ENCODE data around the gene POGLUT2. TPM values are rescaled to one million over a fixed set of nuclear protein-coding genes. Genes with fewer than 3 reads are reported as not detected.

Gene POGLUT2
- total and polyA plus RNA-seq, 4 donors = 1.4 to 13.9 (median 4.5) TPM

GRCh38 chr13:102846261-102847015 is 47.7 kb upstream of the POGLUT2 start:
- Histone ChIP-seq H3K4me3 (peak overlapping the region; percentile 68), H3K36me3 (ENCODE audit: control insufficient read depth in 4 of 4, insufficient read depth in 4 of 4, low read length in 4 of 4) (peaks cover 0 to 5% (median under 1%) of the 10 kb centered on the region in 4 donors), H3K9me3 (ENCODE audit: control insufficient read depth in 4 of 4, insufficient read depth in 3 of 4, low read length in 3 of 4) (no peaks in the 10 kb centered on the region), H3K27me3 (ENCODE audit: control insufficient read depth in 3 of 3, insufficient read depth in 3 of 3, low read length in 2 of 3) (no peaks in the 10 kb centered on the region), H3K27ac (ENCODE audit: low read depth in 1 of 2, low read length in 1 of 2) (peak overlapping the region; percentile 92 to 98), H3K4me1 (ENCODE audit: control insufficient read depth in 5 of 5, insufficient read depth in 5 of 5, low read length in 5 of 5) (peaks cover 0 to 13% (median 6%) of the 10 kb centered on the region in 5 donors), H3K9ac (ENCODE audit: insufficient read depth in 1 of 2, low read length in 2 of 2) (peak overlapping the region; percentile 76 to 99)
- ATAC-seq (ENCODE audit: insufficient read depth, low FRiP score) (peak; percentile 54), DNase-seq (peak; percentile 39 to 72 (median 61))
- TF ChIP-seq CTCF (IDR thresholded peaks at IDR 0.05; ENCODE audit: control extremely low read depth, extremely low read depth) = no peak
- WGBS, 2 donors = 0% methylated on average over 31 of the region's 31 CpGs

GRCh38 chr13:102845630-102846260 is 47.0 kb upstream of the POGLUT2 start, which contains the start of gene ERCC5:
TSS of gene ERCC5 (plus strand) at chr13:102846032. CDS start at chr13:102846267, 235 bp downstream.
- no peaks in the 10 kb centered on the region for H3K27me3 ChIP-seq (ENCODE audit: control insufficient read depth in 3 of 3, insufficient read depth in 3 of 3, low read length in 2 of 3)
- 0 to 1% methylated on average over 49 of the region's 49 CpGs for WGBS, 2 donors
- H3K9ac ChIP-seq (ENCODE audit: insufficient read depth in 1 of 2, low read length in 2 of 2) = peak within 1 kb of the TSS; percentile 76 to 99
- peak within 1 kb of the TSS; percentile 68 for H3K4me3 ChIP-seq
- H3K4me1 ChIP-seq (ENCODE audit: control insufficient read depth in 5 of 5, insufficient read depth in 5 of 5, low read length in 5 of 5) = peaks cover 0 to 13% (median 6%) of the 10 kb centered on the region in 5 donors
- H3K36me3 ChIP-seq (ENCODE audit: control insufficient read depth in 4 of 4, insufficient read depth in 4 of 4, low read length in 4 of 4) = peaks cover 0 to 5% (median under 1%) of the 10 kb centered on the region in 4 donors
- peak; percentile 92 for ATAC-seq (ENCODE audit: insufficient read depth, low FRiP score)
- peak; percentile 97 to 99 (median 98) for DNase-seq
- H3K27ac ChIP-seq (ENCODE audit: low read depth in 1 of 2, low read length in 1 of 2) = peak within 1 kb of the TSS; percentile 92 to 98
- no peaks in the 10 kb centered on the region for H3K9me3 ChIP-seq (ENCODE audit: control insufficient read depth in 4 of 4, insufficient read depth in 3 of 4, low read length in 3 of 4)
- TF ChIP-seq CTCF (IDR thresholded peaks at IDR 0.05; ENCODE audit: control extremely low read depth, extremely low read depth) = no peak

DNA sequence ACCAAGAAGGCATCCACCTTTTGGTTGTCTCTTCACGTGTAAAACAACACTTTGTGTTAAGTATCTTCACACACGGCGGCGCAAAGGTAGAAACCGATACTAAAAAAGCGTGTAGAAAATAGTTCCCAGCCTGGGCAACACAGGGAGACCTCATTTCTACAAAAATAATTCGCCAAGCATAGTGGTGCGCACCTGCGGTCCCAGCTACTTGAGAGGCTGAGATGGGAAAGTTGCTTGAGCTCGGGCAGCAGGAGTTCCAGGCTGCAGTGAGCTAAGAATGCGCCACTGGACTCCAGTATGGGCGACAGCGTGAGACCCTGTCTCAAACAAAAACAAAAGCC is 46.5 kb upstream of the POGLUT2 start:
- ATAC-seq (ENCODE audit: insufficient read depth, low FRiP score) (peak; percentile 4), DNase-seq (no peak)
- Histone ChIP-seq H3K9me3 (ENCODE audit: control insufficient read depth in 4 of 4, insufficient read depth in 3 of 4, low read length in 3 of 4) (no peaks in the 10 kb centered on the region), H3K4me3 (peak overlapping the region; percentile 66), H3K4me1 (ENCODE audit: control insufficient read depth in 5 of 5, insufficient read depth in 5 of 5, low read length in 5 of 5) (peaks cover 0 to 13% (median 6%) of the 10 kb centered on the region in 5 donors), H3K9ac (ENCODE audit: insufficient read depth in 1 of 2, low read length in 2 of 2) (peak overlapping the region; percentile 56 to 99), H3K27me3 (ENCODE audit: control insufficient read depth in 3 of 3, insufficient read depth in 3 of 3, low read length in 2 of 3) (no peaks in the 10 kb centered on the region), H3K27ac (ENCODE audit: low read depth in 1 of 2, low read length in 1 of 2) (peak overlapping the region; percentile 92 to 98), H3K36me3 (ENCODE audit: control insufficient read depth in 4 of 4, insufficient read depth in 4 of 4, low read length in 4 of 4) (peaks cover 0 to 5% (median under 1%) of the 10 kb centered on the region in 4 donors)
- TF ChIP-seq CTCF (IDR thresholded peaks at IDR 0.05; ENCODE audit: control extremely low read depth, extremely low read depth) = no peak
- 1 to 2% methylated on average over 13 of the region's 13 CpGs for WGBS, 2 donors

Measured in lung (tissue), 12 donors.